HG03025 (cell line): ENCODE data around the gene NT5DC3.

Experiments used
- ATAC-seq: cut with Tn5 transposase; IDR thresholded peaks from one replicate; pipeline ENCODE4 v1.9.1; 2021; ENCODE audit warnings: mild to moderate bottlenecking, moderate library complexity; ENCODE audit not compliant: unreplicated experiment, low FRiP score

Gene NT5DC3

DNA sequence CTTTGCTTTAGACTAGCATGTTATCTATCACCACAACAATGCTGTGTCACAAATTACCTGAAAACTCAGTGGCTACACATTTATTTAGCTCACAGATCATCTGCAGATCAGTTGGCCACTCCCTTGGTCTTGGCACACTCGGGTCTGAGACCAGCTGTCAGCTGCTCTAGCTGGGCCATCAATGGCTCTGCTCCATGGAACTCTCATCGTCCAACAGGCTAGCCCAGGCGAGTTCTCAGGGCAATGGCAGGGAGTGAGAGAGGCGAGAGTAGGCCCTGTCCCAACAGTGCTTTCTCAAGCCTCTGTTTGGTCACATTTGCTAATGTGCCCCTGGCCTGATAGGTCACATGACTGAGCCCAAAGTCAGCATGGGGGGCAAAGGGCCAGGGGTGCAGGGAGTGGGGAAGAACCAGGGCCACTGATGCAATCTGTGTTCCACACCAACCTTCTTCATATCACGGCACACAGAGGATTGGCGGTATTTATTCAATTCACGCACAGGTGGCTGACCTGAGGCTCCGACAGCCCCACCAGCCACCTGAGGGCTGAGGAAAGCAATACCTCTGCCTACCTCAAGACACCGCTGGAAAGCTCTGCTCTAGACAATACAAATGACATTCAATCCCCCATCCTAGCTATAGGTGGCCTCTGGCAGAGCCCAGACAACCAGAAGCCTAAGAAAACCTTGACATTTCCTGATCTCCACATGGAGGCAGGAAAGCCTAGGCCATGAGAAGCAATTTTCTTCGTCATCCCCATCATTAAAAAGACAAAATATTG, 82.5 kb downstream of the NT5DC3 start:
- no peak for ATAC-seq

DNA sequence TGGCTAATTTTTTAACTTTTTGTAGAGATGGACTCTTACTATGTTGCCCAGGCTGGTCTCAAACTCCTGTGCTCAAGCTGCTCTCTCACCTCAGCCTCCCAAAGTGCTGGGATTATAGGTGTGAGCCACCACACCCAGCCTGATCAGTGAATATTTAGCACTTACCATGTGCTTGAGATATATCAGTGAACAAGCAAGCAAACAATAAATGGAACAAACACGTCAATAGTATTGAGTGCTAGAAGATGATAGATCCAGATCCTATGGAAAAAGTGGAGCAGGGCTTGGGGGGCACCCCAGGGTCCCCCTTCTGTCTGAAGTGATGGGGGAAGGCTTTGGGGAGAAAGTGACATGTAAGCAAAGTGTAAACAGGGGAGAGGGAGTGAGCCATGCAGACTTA, 83.8 kb downstream of the NT5DC3 start:
- ATAC-seq: no peak

DNA sequence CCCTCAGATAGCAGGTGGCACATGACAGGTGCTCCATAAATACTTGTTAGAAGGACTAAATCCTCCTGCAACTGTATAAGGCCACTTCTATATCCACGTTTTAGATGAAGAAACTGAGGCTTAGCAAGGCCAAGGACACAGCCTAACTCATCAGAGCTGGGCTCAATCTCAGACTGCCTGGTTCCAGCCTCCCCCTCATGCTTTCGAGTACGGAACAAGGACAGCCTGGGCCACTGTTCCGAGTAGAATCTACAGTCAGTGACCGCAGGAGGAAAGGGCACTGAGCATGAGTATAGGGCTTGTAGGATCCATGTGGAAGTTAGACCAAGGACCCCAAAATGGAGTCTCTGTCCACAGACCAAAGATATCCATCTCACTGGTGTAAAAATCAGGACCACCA, 84.6 kb downstream of the NT5DC3 start:
- no peak for ATAC-seq

- no peak for ATAC-seq
Measured at GRCh38 chr12:103755425-103755824, 85.6 kb downstream of the NT5DC3 start.

- no peak for ATAC-seq
Measured at GRCh38 chr12:103751600-103751999, 89.4 kb downstream of the NT5DC3 start.

GRCh38 chr12:103751171-103751570, 89.9 kb downstream of the NT5DC3 start:
- ATAC-seq: no peak

DNA sequence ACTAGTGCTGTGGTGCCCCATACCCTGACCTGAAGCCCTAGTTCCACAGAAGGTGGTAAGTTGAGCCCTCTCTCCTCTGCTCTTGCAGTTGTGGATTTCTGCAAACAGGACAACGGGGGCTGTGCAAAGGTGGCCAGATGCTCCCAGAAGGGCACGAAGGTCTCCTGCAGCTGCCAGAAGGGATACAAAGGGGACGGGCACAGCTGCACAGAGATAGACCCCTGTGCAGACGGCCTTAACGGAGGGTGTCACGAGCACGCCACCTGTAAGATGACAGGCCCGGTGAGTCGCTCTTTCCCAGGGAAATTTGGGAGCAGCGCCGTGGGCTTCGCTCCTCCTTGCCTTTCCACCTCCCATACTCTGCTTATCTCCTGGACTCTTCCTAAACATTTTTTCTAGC, 92.2 kb downstream of the NT5DC3 start:
- ATAC-seq: no peak

GRCh38 chr12:103748002-103748401, 93.0 kb downstream of the NT5DC3 start:
- no peak for ATAC-seq

DNA sequence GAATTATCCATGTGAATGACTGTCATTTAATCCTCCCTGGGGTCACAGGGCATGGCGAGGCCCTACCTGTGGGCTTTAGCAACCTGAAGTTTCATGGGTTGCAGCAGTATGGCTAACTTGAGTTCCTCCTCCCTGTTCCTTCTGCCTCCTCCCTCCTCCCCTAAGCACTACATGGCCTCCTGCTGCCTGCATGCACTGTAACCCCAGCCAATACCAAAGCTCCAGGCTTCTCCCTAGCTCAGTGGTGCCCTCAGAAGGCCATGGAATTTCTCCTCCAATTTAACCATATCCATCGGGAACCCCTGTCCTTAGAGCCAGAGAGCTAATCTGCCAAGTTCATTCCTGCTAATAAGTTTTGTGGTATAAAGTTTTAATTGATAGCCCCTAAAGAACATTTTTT, 95.1 kb downstream of the NT5DC3 start:
- ATAC-seq: no peak

DNA sequence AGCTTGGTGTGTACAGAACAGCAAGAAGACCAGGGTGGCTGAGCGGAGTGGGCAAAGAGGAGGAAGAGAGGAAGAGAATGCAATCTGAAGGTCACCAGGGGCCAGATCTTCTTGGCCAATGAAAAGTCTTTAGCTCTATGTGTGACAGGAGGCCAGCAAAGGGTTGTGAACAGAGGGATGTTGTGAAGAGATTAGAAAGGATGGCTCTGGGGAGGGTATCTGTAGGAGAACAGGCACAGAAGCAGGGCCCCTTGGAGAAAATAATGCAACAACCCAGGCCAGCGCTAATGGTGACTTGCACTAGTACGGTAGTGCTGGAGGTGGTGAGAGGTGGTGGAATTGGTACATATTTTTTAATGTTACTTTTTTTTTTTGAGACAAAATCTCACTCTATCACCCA, 97.2 kb downstream of the NT5DC3 start:
- no peak for ATAC-seq

GRCh38 chr12:103742349-103742932, 98.6 kb downstream of the NT5DC3 start:
- ATAC-seq: no peak

DNA sequence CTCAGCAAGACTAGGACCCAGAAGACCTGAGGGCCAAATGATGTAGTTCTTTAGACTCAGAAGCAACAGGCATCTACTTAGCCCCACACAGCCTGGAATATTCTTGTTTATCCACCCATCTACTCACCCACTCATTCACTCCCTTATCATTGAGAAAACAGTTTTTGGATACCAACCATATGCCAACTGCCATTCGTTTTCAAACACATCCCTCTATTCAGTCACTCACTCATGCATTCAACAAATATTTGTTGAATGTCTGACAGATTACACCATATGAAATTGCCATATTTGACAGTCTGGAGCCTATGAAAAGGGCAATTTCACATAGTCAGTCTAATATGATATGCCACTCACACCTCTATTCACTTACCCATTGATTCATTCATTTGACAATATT, 103.2 kb downstream of the NT5DC3 start:
- ATAC-seq: no peak

DNA sequence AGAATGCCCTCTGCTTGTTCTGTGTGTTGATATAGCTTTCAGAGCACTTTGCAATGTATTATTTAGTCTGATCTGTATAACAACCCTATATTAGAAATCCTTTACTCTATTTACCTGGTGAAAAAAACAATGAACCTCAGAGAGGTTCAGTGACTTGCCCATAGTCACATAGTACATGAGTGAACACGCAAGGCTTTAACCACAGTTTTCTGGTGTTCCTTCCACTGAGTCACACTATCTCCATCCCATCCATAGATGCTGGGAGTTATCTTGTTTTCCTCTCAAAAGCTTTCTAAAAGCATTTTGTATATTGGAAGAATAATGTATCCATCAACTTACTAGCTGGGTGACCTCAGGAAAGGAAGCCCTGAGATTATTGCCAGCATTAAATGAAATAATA, 104.5 kb downstream of the NT5DC3 start:
- no peak for ATAC-seq

GRCh38 chr12:103735291-103735690, 105.7 kb downstream of the NT5DC3 start:
- ATAC-seq: no peak

DNA sequence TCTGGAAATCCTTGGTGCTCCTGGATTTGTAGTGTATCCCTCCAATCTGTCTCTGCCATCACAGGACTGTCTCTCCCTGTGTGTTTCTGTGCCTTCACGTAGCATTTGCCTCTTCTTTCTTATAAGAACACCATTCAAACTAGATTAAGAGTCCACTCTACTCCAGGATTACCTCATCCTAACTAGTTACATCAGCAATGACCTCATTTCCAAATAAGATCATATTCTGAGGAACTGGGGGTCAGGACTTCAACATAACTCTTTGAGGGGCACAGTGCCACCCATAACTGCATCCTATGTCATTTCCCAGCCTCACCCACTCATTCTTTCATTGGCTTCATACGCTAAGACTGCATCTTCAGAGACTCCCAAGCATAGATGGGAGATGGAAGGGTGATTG, 106.2 kb downstream of the NT5DC3 start:
- no peak for ATAC-seq

- ATAC-seq: no peak
Measured at GRCh38 chr12:103731539-103731938, 109.5 kb downstream of the NT5DC3 start.

GRCh38 chr12:103729499-103729898, 111.5 kb downstream of the NT5DC3 start:
- ATAC-seq: no peak

GRCh38 chr12:103728323-103728722, 112.7 kb downstream of the NT5DC3 start:
- no peak for ATAC-seq

DNA sequence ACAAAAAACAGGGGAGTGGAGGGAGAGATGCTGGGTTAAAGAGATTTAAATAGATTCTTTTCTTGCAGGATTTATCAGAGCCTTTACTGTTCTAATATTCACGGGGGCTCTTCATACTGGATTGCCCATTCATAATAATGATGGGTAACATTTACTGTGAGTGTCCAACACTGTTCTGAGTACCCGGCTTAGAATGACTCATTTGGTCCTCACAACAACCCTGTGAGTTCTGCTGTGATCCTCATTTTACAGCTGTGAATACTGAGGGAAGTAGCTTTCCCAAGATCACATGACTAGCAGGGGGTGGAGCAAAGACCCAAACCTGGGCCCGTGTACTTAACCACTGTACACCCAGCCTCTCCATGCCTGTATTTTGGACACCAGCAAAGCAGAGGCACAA, 113.4 kb downstream of the NT5DC3 start:
- ATAC-seq: no peak

GRCh38 chr12:103725398-103725797, 115.6 kb downstream of the NT5DC3 start:
- no peak for ATAC-seq
